Measurements from ENCODE around the gene VAT1.
"Not testable (repeated sequence)": the region's sequence is repeated elsewhere in the genome, so short reads cannot be mapped to it uniquely, and the experiment has no call there.

Gene VAT1

DNA sequence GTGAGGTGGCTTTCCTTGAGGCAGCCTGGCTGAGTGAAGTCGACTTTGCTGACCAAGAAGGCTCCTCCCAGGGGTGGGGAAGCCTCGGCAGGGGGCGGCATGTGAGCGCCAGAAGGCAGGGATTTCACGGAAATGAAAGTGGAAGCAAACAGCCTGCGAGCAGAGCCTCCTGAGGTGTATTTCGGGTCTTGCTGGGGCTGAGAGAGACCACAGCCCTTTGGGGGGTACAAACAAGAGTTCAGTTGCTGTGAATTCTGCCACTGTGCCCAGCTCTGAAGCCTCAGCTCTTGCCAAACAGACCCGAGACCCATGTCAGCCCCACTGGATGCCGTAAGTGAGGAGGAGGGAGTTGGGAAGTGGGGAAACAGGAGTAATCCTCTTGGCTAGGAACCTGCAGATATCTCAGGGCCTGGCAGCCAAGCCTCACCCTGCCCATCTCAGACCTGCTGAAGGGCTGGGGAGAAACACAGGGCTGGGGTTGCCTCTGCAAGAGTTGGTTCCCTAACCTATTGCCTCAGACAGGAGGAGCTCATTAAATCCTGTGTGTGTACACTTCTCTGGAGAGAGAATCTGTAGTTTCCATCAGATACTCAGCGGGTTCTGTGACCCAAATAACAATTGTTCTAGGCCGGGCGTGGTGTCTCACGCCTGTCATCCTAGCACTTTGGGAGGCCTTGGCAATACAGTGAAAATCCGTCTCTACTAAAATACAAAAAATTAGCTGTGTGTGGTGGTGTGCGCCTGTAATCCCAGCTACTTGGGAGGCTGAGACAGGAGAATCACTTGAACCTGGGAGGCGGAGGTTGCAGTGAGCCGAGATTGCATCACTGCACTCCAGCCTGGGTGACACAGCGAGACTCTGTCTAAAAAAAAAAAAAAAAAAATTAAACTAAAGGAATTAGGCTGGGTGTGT, 15.3 kb downstream of the VAT1 start, which contains the start of gene IFI35:
Gene IFI35 (plus strand): TSS at position 146 of the 913 bp plus-strand sequence. CDS start 164 bp downstream, at position 310.
- DNase-seq: peak; percentile 93

DNA sequence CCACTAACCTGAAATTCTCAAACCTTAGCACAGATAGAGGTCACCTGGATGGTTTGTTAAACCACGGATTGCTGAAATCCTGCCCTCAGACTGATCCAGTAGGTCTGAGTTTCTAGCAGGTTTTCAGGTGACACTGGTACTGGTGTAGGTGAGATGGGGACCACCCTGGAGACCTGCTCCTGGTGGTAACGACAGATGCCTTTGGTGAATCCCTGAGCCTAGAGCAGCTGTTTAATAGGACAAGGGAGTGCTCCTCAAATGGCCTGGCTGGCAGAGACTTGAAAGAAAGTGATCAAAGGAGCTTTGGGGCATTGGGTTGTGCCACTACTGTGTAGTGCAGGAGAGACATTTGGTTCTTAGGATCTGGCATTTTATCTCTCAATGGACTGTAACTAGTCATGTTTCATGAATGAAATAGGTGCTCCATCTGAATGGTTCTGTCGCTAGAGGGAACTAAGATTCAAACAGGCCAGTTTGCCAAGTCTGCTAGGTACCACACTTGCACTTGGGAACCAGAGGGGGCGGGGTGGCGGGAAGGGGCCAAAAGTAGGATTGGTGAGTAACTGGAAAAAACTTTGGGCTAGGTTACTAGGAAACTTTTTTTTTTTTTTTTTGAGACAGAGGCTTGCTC, 18.5 kb downstream of the VAT1 start:
- DNase-seq: no peak

DNA sequence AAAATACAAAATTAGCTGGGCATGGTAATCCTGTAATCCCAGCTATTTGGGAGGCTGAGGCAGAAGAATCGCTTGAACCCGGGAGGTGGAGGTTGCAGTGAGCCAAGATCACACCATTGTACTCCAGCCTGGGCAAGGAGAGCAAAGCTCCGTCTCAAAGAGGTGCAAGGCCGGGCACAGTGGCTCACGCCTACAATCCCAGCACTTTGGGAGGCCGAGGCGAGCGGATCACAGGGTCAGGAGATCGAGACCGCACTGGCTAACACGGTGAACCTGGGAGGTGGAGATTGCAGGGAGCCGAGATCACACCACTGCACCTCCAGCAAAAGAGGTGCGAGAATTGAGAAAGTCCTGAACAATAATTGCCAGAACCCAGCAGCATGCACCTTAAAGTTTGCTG, 21.3 kb downstream of the VAT1 start:
- not testable (repeated sequence) for DNase-seq

DNA sequence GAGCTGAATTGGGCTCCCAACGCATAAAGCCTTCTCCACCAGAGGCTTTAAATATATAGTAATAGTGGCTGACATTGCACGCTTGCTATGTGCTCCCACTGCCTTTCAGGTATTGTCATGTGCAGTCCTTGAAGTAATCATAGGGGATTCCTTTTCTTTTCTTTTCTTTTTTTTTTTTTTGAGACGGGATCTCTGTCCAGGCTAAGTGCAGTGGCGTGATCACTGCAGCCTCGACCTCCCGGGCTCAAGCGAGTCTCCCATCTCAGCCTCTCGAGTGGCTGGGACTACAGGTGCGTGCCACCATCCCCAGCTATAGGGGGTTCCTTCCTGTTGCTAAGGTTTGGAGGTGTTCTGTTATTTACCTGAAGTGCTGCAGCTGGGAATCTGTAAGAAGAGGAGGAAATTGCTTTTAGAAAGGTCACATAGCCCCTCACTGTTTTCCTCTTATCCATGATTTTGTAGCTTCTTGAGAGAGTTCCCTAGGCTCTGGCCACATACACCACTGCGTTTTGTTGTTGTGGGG, 23.1 kb downstream of the VAT1 start:
- no peak for DNase-seq

DNA sequence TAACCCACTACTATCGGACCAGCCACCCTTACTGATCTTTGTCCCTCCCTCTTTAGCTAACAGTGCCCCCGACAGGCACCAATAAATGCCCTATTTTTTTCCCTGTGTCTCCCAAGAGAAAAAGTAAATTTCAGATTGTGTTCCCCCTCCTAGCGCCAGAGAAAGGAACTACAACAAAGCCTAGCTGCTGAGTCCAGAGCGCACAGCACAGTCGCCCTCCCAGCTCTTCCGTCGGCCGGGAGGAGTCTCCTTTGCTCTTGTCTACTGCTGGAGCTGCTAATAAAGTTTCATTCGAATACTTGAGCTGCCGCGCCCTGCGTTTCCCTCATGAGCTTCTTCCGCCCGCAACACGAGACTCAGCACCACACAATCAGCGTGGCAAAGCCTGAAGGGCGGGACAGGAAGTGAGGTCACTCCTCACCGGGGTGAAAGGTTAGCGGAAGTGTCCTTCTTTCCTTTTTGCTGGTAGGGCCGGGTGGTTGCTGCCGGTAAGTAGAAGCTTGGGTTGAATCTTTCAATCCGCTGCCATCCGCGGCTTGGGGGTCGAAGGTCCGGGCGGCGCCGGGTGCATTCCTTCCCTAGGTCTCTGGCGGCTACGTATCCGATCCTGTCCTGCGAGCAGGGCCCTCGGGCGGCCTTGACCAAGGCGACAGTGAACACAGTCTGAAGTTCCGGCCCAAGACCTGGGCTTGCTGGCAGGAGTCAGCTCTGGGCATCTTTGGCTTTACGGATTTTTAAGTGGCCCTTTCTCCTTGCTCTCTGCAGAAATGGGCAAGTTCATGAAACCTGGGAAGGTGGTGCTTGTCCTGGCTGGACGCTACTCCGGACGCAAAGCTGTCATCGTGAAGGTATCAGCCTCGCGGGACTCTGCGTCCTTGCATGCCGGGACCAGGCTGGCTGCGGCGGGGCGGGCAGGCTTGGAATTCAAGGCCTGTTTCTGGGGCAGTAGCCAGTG, 23.9 kb downstream of the VAT1 start, which contains the start of gene RPL27:
Gene RPL27 (plus strand): TSS at position 436 of the 955 bp plus-strand sequence. CDS start 332 bp downstream, at position 768.
- peak; percentile 100 for DNase-seq

DNA sequence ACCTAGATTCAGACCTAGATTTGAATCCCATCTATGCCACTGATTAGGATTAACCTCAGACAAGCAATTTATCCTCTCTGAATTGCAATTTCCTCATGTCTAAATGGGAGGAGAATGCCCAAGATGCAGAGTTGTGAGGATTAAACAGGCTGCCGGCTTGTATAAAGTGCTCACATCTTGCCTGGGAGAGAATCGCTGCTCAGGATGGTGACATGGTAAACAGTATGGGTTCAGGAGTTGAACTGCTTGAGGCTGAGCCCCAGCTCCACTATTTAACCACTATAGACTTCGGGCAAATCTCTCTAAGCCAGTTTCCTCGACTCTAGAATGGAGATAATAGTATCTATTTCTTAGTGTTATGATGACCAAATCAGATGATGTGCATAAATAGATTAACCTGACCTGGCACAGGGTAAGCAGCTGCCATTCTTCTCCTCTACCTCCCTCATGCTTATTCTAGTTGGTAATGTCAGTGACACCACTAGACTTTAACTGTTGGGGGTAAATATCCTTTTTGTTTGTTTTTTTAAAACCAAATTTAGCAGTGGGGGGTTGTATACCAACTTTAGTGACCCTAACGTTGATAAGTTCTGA, 24.7 kb downstream of the VAT1 start:
- DNase-seq: no peak

DNA sequence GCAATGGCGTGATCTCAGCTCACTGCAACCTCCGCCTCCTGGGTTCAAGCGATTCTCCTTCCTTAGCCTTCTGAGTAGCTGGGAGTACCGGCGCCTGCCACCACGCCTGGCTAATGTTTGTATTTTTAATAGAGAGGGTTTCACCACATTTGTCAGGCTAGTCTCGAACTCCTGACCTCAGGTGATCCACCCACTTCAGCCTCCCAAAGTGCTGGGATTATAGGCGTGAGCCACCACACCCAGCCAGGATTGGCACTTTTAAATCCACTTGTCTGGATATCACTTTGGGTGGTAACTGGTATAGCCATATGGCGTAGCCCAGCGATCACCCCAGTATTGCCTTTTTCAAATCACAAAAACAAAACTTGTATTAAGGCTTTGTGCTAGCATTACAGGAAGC, 28.3 kb downstream of the VAT1 start:
- not testable (repeated sequence) for DNase-seq

DNA sequence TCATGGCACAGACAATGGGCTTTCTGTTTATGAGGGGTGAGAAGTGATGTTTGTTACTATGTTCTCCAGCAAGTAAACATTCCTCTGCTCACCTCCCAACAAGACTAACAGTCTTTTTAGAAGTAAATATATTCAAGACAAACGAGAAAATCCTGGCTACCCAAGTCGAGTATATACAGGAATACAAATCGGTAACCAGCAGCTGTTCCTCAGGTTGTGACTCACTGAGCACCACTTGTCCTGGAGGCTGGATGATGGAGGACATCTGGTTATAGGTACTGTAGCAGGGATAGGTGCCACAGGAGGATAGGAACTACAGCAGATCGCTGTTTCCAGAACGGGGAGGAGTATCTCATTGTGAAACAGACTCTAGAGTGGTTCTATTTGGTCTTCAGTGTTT, 29.3 kb downstream of the VAT1 start:
- no peak for DNase-seq

DNA sequence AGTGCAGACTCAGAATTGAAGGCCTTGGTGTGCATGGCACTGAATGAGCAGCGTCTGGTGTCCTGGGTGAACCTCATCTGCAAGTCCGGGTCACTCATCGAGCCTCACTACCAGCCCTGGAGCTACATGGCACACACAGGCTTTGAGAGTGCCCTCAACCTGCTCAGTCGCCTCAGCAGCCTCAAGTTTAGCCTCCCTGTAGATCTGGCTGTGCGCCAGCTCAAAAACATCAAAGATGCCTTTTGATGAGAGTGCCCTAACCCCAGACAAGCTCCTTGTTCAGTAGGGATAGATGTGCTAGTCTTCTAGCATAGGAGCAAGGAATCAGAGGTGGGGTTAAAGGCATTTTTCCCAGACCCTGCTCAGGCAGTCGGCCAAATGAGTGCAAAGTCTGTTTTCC, 30.7 kb downstream of the VAT1 start:
- DNase-seq: no peak

DNA sequence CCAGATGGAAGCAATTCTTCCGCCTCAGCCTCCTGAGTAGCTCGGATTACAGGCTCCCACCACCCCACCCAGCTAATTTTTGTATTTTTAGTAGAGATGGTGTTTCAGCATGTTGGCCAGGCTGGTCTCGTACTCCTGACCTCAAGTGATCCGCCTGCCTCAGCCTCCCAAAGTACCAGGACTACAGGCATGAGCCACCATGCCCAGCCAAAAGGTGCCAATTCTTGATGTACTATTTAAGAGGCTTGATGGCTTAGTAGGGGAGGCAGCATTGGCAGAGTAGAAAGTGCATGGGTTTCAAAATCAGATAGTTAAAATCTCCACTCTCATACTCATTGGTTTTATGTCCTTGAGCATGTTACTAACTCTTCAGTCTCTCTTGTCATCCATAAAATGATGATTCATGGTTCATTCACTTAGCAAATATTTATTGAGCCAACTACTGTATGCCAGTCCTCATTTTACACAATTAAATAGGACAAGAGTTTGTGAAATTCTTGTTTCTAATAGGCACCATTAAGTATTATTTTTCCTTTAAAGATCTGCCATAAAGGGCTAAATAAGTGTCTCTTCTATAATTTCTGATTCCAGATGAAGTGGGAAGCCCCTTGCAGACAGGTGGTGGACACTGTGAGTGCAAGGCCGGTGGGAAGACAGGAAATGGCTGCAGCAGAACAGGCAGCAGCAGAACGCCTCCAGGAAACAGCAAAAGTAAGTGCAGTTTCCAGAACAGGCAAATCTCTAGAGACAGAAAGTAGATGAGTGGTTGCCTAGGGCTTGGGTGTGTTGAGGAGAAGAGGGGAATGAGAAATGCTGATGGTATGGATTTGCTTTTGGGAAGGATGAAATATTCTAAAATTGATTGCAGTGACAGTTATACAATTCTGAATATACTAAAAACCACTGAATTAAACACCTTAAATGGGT, 32.2 kb downstream of the VAT1 start:
- DNase-seq: no peak

DNA sequence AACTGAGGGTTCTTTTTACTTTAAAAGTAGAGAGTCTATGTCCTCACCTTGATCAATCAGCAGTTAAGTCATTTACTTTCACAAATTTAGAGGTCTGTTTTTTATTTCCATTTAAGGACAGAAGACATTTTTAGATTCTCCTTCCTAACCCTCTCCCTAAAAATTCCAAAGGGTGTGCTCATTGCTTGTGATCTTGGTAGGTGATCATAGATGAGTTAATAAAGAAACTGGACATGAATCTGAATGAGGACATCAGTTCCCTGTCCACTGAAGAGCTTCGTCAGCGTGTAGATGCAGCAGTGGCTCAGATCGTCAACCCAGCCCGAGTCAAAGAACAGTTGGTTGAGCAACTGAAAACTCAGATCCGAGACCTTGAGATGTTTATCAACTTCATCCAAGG, 33.0 kb downstream of the VAT1 start:
- no peak for DNase-seq

DNA sequence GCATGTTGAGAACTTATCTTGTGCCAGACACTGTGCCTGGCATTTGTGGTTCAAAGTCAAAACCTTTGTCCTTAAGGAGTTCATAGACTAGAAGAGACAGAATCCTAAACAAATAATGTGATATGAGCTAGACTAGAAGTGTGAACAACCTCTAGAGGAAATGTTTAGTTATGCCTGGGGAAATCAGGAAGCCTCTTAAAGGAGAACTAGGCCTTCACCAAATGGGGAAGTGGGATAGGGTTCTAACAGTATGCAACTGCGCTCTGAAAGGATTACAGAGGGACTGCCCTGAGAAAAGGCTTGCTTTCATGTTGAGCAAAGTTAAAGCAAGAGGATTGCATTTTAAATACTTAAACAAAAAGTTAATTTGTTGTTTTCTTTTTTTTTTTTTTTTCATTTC, 37.0 kb downstream of the VAT1 start:
- peak; percentile 92 for DNase-seq

DNA sequence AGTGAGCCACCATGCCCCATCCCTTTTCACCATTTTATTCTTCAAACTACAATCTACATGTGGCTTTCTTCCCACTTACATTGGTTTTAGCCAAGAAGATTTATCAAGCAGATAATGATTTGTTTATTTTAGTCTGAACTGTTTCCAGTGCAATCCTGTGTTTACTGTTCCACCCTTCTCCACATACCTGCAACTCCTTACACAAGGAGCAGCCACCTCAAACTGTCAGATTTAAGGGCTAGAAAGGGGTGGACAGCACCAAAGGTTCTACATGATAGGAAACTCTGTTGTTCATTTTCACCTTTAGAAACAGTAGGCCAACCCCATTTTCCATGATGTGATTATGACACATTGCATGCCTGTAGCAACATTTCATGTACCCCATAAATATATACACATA, 39.9 kb downstream of the VAT1 start:
- no peak for DNase-seq

DNA sequence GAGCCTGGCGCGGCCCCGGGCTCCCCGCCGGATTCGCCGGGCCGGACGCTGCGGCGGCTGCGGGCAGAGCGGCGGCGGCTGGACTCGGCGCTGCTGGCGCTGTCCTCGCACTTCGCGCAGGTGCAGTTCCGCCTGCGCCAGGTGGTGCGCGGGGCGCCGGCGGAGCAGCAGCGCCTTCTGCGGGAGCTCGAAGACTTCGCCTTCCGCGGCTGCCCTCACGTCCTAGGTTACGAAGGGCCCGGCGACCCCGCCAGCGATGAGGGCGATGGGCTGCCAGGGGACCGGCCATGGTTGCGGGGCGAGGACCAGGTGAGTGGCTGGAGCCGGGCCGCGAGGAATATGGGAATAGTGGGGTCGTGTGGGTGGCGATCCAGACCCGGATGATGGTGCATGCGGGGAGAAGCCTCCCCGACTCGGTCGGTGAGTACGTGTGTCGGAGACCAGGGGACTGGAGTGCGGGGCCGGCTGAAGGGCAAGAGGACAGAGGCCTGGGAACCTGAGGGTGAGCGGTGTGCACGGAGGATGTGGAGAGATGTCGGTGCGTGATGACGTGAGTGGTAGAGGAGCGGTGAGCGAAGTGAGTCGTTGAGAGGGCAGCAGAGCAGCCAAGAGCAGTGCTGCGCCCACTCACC, 41.3 kb downstream of the VAT1 start:
- peak; percentile 34 for DNase-seq

DNA sequence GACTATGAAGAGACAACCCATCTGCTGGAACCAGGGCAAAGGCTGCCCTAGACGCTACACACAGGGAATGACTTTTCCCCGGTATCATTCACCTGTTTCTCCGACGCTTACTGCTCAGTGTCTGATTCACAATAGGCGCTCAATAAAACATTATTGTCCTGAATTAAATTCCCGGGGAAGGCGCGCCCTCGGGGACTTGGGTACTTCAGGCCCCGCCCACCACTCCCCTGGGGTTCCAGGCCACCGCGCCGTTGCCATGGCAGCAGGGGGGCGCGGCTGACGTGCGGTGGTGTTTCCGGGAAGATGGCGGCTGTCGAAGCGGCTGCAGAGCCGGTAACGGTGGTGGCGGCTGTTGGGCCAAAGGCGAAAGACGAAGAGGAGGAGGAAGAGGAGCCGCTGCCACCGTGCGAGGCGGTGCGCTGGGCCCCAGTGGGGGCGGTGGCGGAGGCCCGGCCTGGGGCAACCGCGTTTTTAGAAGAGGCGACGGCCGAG, 41.9 kb downstream of the VAT1 start, which contains the start of gene RUNDC1:
Gene RUNDC1 (plus strand): TSS at position 292 of the 492 bp plus-strand sequence. CDS start 12 bp downstream, at position 304.
- peak; percentile 90 for DNase-seq

DNA sequence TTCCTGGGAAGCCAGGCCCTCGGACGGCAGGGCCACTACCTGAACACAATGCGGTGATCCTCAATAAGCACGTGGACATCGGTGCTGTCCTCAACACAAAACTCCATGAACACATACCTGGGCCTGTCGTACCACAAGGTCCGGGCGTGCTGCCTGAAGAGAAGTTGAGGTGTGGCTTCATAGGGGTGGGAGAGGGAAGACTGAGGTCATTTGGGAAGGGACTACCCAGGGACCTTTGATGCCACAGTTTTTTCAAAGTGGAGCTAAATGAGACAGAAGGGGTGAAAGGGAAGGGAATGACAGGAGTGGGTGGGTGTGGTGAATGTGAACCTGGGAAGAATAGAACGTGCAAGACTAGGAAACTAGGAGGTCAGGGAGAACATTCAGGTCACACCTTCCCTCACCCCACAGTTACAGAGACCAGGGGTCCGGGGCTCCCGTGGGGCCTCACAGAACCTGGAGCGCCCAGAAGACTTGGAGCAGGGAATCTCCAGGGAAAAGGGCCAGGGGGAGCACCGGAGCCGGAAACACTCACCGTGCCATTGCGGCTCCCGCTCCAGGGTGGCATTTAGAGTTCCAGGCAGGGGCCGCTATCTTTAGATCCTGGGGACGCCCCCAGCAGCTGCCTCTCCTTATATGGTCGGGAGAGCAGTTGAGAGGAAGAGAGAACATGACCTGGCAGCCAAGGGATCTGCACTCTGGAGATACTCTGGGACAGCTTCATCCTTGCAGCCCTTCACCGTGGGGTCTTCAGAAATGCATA, 42.5 kb downstream of the VAT1 start, which contains the start of gene PTGES3L:
Gene PTGES3L (minus strand): TSS at position 570 of the 763 bp plus-strand sequence. CDS start 27 bp downstream, at position 543.
- peak; percentile 25 for DNase-seq

DNA sequence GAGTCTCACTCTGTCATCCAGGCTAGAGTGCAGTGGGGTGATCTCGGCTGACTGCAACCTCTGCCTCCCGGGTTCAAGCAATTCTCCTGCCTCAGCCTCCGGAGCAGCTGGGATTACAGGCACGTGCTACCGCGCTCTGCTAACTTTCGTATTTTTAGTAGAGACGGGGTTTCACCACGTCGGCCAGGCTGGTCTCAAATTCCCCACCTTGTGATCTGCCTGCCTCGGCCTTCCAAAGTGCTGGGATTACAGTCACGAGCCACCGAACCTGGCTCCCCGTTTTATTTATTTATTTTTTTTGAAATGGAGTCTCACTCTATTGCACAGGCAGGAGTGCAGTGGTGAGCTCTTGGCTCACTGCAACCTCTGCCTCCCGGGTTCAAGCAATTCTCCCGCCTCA, 46.5 kb downstream of the VAT1 start:
- not testable (repeated sequence) for DNase-seq

DNA sequence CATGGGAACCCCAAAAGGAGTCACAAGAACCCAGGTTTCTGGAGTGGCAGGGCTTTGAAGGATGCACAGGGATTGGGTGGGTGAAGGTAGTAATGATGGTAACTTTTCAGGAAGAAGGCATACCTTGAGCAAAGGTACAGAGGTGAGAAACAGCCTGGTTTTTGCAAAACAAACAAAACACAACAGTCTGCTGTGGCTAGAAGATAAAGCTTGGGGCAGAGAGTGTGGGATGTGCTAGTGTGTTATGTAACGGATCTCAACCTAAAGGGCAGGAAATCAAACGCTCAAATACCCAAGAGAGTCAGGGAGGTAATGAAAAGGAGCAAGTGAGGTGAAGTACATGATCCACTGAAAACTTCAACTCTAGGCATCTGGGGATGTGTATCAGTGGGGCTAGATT, 46.9 kb downstream of the VAT1 start:
- no peak for DNase-seq

DNA sequence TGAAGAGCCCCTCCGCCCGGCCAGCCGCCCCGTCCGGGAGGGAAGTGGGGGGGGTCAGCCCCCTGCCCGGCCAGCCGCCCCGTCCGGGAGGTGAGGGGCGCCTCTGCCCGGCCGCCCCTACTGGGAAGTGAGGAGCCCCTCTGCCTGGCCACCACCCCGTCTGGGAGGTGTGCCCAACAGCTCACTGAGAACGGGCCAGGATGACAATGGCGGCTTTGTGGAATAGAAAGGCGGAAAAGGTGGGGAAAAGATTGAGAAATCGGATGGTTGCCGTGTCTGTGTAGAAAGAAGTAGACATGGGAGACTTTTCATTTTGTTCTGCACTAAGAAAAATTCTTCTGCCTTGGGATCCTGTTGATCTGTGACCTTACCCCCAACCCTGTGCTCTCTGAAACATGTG, 48.9 kb downstream of the VAT1 start:
- DNase-seq: not testable (repeated sequence)
